Heart left ventricle (tissue), 16 donors: Measurements from ENCODE around the gene KIF18A. TPM values are rescaled to one million over a fixed set of nuclear protein-coding genes. Genes with fewer than 3 reads are reported as not detected.

Source experiments
- ATAC-seq, 4 donors: fragments of 200-7000 bp; cut with Tn5 transposase; one replicate each; pipeline ENCODE4 v1.9.1; 2020 to 2022; ENCODE audit warnings: moderate library complexity in 4 of 4, mild to moderate bottlenecking in 3 of 4, moderate number of reproducible peaks in 1 of 4
- DNase-seq, 5 donors: peaks; one replicate each; pipeline ENCODE4 v3.0.0-alpha.2; 2020
- H3K27ac ChIP-seq, 12 donors: fragments of 200-600 bp; sonication (generic) in 4 of 12; one replicate each; pipeline versions ENCODE4 v1.5.0 to v1.8.0; 2016 to 2022; ENCODE audit warnings: mild to moderate bottlenecking in 2 of 12
- H3K27me3 ChIP-seq, 9 donors: fragments of 200-600 bp; sonication (generic) in 2 of 9; one replicate each; pipeline versions ENCODE4 v1.5.1 to v1.8.0; 2016 to 2022; ENCODE audit warnings: mild to moderate bottlenecking in 3 of 9
- H3K36me3 ChIP-seq, 9 donors: fragments of 200-600 bp; sonication (generic) in 2 of 9; one replicate each; pipeline versions ENCODE4 v1.5.0 to v1.8.0; 2018 to 2022; ENCODE audit warnings: mild to moderate bottlenecking in 2 of 9
- H3K4me1 ChIP-seq, 12 donors: fragments of 200-600 bp; sonication (generic) in 4 of 12; one replicate each; pipeline versions ENCODE4 v1.5.0 to v1.8.0; 2016 to 2022; ENCODE audit warnings: mild to moderate bottlenecking in 3 of 12
- H3K4me3 ChIP-seq, 12 donors: fragments of 200-600 bp; sonication (generic) in 4 of 12; one replicate each; pipeline versions ENCODE4 v1.5.0 to v1.8.0; 2017 to 2022; ENCODE audit warnings: mild to moderate bottlenecking in 9 of 12, moderate library complexity in 4 of 12
- H3K9me3 ChIP-seq, 12 donors: fragments of 200-600 bp; sonication (generic) in 4 of 12; one replicate each; pipeline versions ENCODE4 v1.5.0 to v1.8.0; 2016 to 2022; ENCODE audit warnings: mild to moderate bottlenecking in 1 of 12
- CTCF ChIP-seq, 12 donors: fragments of 200-600 bp; sonication (generic) in 4 of 12; IDR thresholded peaks; one replicate each; pipeline versions ENCODE4 v1.5.0 to v1.8.0; 2018 to 2022; ENCODE audit warnings: antibody characterized with exemption in 12 of 12, mild to moderate bottlenecking in 5 of 12
- POLR2A ChIP-seq, 2 donors: fragments of 450-650 bp; IDR thresholded peaks; one replicate each; pipeline ENCODE4 v1.6.1; 2017; ENCODE audit warnings: antibody characterized with exemption in 2 of 2, mild to moderate bottlenecking in 2 of 2, moderate library complexity in 2 of 2
- WGBS, 4 donors: extraction: QIAGEN DNeasy Blood & Tissue Kit in 2 of 4; methylation state at CpG; one replicate each; pipeline versions ENCODE4 v1.1.5 to v1.1.7; 2013 to 2018; 5-methylcytosine and 5-hydroxymethylcytosine counted together
- intact Hi-C, 10 donors: fragments of 100-400 bp; cut with DNase I; formaldehyde crosslinking; loops; one replicate each; pipeline versions ENCODE4 v1.11.1 to v1.14.2; 2022
- polyA plus RNA-seq, 2 donors: library from polyadenylated mRNA; stranded (reverse); fragments of 200-250 nt; gene quantifications; one replicate each; pipeline ENCODE4 v1.2.3, GENCODE V29; 2013
- total RNA-seq, 9 donors: library from RNA; depleted of rRNA in 2 of 9; stranded (reverse); fragments of >200 nt in 2 of 9; fragmentation: NEBNext Ultra II Directional in 3 of 9; extraction: Animal tissue kit (Norgen Biotek cat#: 25700) in 3 of 9; gene quantifications; one replicate each; pipeline versions ENCODE4 v1.1.0 to v1.2.4, GENCODE V29; 2016 to 2023
- donor health status: ischemic (EF 13 %, LVEDD 7.1; RV severe dilation, severe dysfunction).
- donor health status: healthy with polysubstance abuse.
- donor health status: DM: no; HTN: yes; CAD: no.
- donor health status: DM: no; HTN: no; CAD: no.
- donor health status: ischemic (EF 25% LVEDD 6.9; RV normal size, moderate dysfunction).
- donor health status: ischemic (EF 25% LVEDD 5.7; RV mildly dilated, moderate dysfunction).
- donor health status: healthy.
- donor health status: DM: yes; HTN: yes; CAD: no.
- donor health status: ischemic (EF 35%, LVEDD 5.7; RV mildly dilated, moderate dysfunction).
- donor health status: nonischemic (EF 11% LVEDD 7.7; RV severe dilation, severe dysfunction).
- donor health status: DM: yes; HTN: yes; CAD: no.
- donor health status: PGD.
- donor health status: ischemic (EF 29% LVEDD 5.4; RV normal size, mild dysfunction).
- donor health status: nonischemic (EF 23%, LVEDD 6.1; RV moderate dilation, normal function).

Gene KIF18A
- total and polyA plus RNA-seq, 11 donors = 0.10 to 1.7 (median 0.27) TPM; not detected in 4

GRCh38 chr11:27977031-27977430 is 130.9 kb downstream of the KIF18A start:
- ATAC-seq (no peak), DNase-seq (no peak)
- Histone ChIP-seq H3K27me3 (no peaks in the 10 kb centered on the region), H3K4me1 (no peaks in the 10 kb centered on the region), H3K36me3 (no peaks in the 10 kb centered on the region), H3K4me3 (no peak overlapping the region), H3K9me3 (no peaks in the 10 kb centered on the region), H3K27ac (no peak overlapping the region)
- intact Hi-C loops = no loop called here
- 79 to 82% (median 80%) methylated on average over 3 of the region's 3 CpGs for WGBS, 4 donors
- TF ChIP-seq CTCF (IDR thresholded peaks at IDR 0.05) = no peak
- TF ChIP-seq POLR2A (IDR thresholded peaks at IDR 0.05) = no peak

GRCh38 chr11:27976262-27976661 is 131.7 kb downstream of the KIF18A start:
- TF ChIP-seq POLR2A (IDR thresholded peaks at IDR 0.05) = no peak
- Histone ChIP-seq H3K9me3 (no peaks in the 10 kb centered on the region), H3K36me3 (no peaks in the 10 kb centered on the region), H3K27me3 (no peaks in the 10 kb centered on the region), H3K4me3 (no peak overlapping the region), H3K27ac (no peak overlapping the region), H3K4me1 (no peaks in the 10 kb centered on the region)
- intact Hi-C loops = no loop called here
- whole genome bisulfite sequencing, 4 donors = 63 to 75% (median 70%) methylated on average over 4 of the region's 4 CpGs
- no peak for ATAC-seq
- DNase-seq = no peak

- Histone ChIP-seq H3K4me3 (no peak overlapping the region), H3K27me3 (no peaks in the 10 kb centered on the region), H3K27ac (no peak overlapping the region), H3K9me3 (no peaks in the 10 kb centered on the region), H3K36me3 (no peaks in the 10 kb centered on the region), H3K4me1 (no peaks in the 10 kb centered on the region)
- DNase-seq (no peak), ATAC-seq (no peak)
- 68 to 80% (median 70%) methylated on average over 4 of the region's 4 CpGs for WGBS, 4 donors
- intact Hi-C loops = no loop called here
- TF ChIP-seq POLR2A (IDR thresholded peaks at IDR 0.05) (no peak), CTCF (IDR thresholded peaks at IDR 0.05) (no peak)
These were observed 134.0 kb downstream of the KIF18A start for GRCh38 chr11:27973851-27974536.

- Histone ChIP-seq H3K4me1 (no peaks in the 10 kb centered on the region), H3K27me3 (no peaks in the 10 kb centered on the region), H3K36me3 (no peaks in the 10 kb centered on the region), H3K4me3 (no peak overlapping the region), H3K27ac (no peak overlapping the region), H3K9me3 (no peaks in the 10 kb centered on the region)
- ATAC-seq (no peak), DNase-seq (no peak)
- 81 to 88% (median 87%) methylated on average over 5 of the region's 5 CpGs for WGBS, 4 donors
- TF ChIP-seq CTCF (IDR thresholded peaks at IDR 0.05) = no peak
- TF ChIP-seq POLR2A (IDR thresholded peaks at IDR 0.05) = no peak
- intact Hi-C loops = no loop called here
These were observed 135.3 kb downstream of the KIF18A start for GRCh38 chr11:27972522-27973170.
